HCT116 (cell line): ENCODE data around the gene ADCK1. TPM values are rescaled to one million over a fixed set of nuclear protein-coding genes. Genes with fewer than 3 reads are reported as not detected.

Experiments
- total RNA-seq: library from RNA; stranded (reverse); gene quantifications from one replicate; pipeline ENCODE4 v1.2.1, GENCODE V29; 2021; ENCODE audit not compliant: unreplicated experiment

ADCK1 gene
- total RNA-seq, 1 experiment from 2014 or later: 6.0 TPM

Other genes starting within 250 kb of the ADCK1 start
- 44.7 TPM for gene SPTLC2, start 183.5 kb upstream of the ADCK1 start, total RNA-seq
- gene ALKBH1, start 92.1 kb upstream of the ADCK1 start, total RNA-seq: 14.4 TPM
- 242 TPM for gene SLIRP, start 92.0 kb upstream of the ADCK1 start, total RNA-seq
- 102 TPM for gene SNW1, start 39.0 kb upstream of the ADCK1 start, total RNA-seq